Lower lobe of right lung (tissue), 2 donors: ENCODE data around the gene LRRC4. TPM values are rescaled to one million over a fixed set of nuclear protein-coding genes. Genes with fewer than 3 reads are reported as not detected.

Experiments used
- ATAC-seq, 2 donors: fragments of 200-7000 bp; cut with Tn5 transposase; one replicate each; pipeline ENCODE4 v1.9.1; 2020 to 2022; ENCODE audit warnings: mild to moderate bottlenecking in 2 of 2, moderate library complexity in 2 of 2
- DNase-seq: peaks from one replicate; pipeline ENCODE4 v3.0.0-alpha.2; 2020
- H3K27ac ChIP-seq: fragments of 200-600 bp; one replicate; pipeline ENCODE4 v1.8.0; 2022
- H3K27me3 ChIP-seq: fragments of 200-600 bp; one replicate; pipeline ENCODE4 v1.8.0; 2022; ENCODE audit warnings: low read depth
- H3K36me3 ChIP-seq: fragments of 200-600 bp; one replicate; pipeline ENCODE4 v1.8.0; 2022; ENCODE audit warnings: mild to moderate bottlenecking
- H3K4me1 ChIP-seq: fragments of 200-600 bp; one replicate; pipeline ENCODE4 v1.8.0; 2022
- H3K4me3 ChIP-seq: fragments of 200-600 bp; one replicate; pipeline ENCODE4 v1.8.0; 2022; ENCODE audit warnings: mild to moderate bottlenecking
- H3K9me3 ChIP-seq: fragments of 200-600 bp; one replicate; pipeline ENCODE4 v1.8.0; 2022
- intact Hi-C: fragments of 100-400 bp; cut with DNase I; formaldehyde crosslinking; loops from one replicate; pipeline ENCODE4 v1.11.0; 2022
- total RNA-seq: library from RNA; stranded (reverse); fragmentation: NEBNext Ultra II Directional; extraction: Animal tissue kit (Norgen Biotek cat#: 25700); gene quantifications from one replicate; pipeline ENCODE4 v1.2.1, GENCODE V29; 2021
- TF ChIP-seq, protein P1 (sequence below): fragments of 200-600 bp; IDR thresholded peaks from one replicate; pipeline ENCODE4 v1.8.0; 2022; ENCODE audit warnings: antibody characterized with exemption, mild to moderate bottlenecking
- donor health status: DM: no; HTN: yes; CAD: no; lungs with severe emphysema.

Gene LRRC4
- total RNA-seq, 1 donor from 2014 or later, result 12.8 TPM

DNA sequence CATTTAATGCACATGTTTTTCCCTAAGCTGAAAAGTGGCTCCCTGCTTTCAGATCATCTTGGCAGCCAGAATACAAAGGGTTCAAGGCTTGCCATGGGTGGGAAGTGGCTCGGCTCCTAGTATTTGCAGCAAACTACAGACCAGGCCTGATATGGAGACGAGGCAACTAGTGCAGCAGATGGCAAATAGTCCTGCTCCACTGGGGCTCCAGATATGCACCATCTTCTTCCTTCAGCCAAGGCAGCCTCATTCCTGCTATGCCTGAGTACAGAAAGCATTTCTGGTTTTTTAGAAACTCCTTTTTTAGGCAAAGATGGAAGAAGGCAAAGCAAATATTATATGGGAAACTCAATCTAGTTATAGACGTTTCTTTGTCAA, 23.9 kb downstream of the LRRC4 start:
- TF ChIP-seq, protein P1, sequence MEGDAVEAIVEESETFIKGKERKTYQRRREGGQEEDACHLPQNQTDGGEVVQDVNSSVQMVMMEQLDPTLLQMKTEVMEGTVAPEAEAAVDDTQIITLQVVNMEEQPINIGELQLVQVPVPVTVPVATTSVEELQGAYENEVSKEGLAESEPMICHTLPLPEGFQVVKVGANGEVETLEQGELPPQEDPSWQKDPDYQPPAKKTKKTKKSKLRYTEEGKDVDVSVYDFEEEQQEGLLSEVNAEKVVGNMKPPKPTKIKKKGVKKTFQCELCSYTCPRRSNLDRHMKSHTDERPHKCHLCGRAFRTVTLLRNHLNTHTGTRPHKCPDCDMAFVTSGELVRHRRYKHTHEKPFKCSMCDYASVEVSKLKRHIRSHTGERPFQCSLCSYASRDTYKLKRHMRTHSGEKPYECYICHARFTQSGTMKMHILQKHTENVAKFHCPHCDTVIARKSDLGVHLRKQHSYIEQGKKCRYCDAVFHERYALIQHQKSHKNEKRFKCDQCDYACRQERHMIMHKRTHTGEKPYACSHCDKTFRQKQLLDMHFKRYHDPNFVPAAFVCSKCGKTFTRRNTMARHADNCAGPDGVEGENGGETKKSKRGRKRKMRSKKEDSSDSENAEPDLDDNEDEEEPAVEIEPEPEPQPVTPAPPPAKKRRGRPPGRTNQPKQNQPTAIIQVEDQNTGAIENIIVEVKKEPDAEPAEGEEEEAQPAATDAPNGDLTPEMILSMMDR, result no peak
- Histone ChIP-seq H3K4me3 (no peak overlapping the region), H3K27me3 (no peaks in the 10 kb centered on the region), H3K36me3 (peaks cover 4% of the 10 kb centered on the region), H3K9me3 (no peaks in the 10 kb centered on the region), H3K4me1 (peaks cover 14% of the 10 kb centered on the region), H3K27ac (no peak overlapping the region)
- no peak for DNase-seq
- ATAC-seq, result no peak
- intact Hi-C loops, result no loop called here

- Histone ChIP-seq H3K9me3 (no peaks in the 10 kb centered on the region), H3K36me3 (peaks cover 4% of the 10 kb centered on the region), H3K4me3 (no peak overlapping the region), H3K27me3 (no peaks in the 10 kb centered on the region), H3K4me1 (peaks cover 14% of the 10 kb centered on the region), H3K27ac (no peak overlapping the region)
- intact Hi-C loops, result no loop called here
- TF ChIP-seq, protein P1, result no peak
- no peak for DNase-seq
- peak; percentile 45 to 76 for ATAC-seq
These were observed 24.5 kb downstream of the LRRC4 start for GRCh38 chr7:128006550-128007302.

DNA sequence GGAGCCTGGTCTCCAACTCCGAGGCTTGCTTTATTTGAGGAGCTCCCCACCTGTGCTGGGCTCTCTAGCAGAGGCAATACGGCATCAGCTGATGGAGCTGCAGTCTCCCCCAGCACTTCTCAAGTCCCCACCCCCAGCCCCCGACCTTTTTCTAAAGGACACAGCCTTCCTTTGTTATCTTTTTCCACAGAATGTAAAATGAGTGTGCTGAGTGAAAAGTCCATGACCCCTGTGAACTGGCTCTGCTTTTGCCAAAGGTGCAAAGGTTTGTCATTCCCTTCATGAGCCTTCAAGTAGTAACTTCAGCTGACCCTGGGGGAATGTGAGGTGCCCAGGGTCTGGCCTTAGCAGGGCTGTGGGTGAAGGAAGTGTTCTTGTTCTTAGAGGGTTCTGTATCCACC, 25.5 kb downstream of the LRRC4 start:
- H3K9me3 ChIP-seq, result no peaks in the 10 kb centered on the region
- no peaks in the 10 kb centered on the region for H3K27me3 ChIP-seq
- DNase-seq (no peak), ATAC-seq (no peak)
- no peak overlapping the region for H3K4me3 ChIP-seq
- peaks cover 4% of the 10 kb centered on the region for H3K36me3 ChIP-seq
- intact Hi-C loops, result no loop called here
- H3K27ac ChIP-seq, result no peak overlapping the region
- H3K4me1 ChIP-seq, result peaks cover 22% of the 10 kb centered on the region
- TF ChIP-seq, protein P1, result no peak

GRCh38 chr7:128005117-128005516, 26.1 kb downstream of the LRRC4 start:
- Histone ChIP-seq H3K9me3 (no peaks in the 10 kb centered on the region), H3K27ac (no peak overlapping the region), H3K4me1 (peaks cover 28% of the 10 kb centered on the region), H3K36me3 (peaks cover 4% of the 10 kb centered on the region), H3K4me3 (no peak overlapping the region), H3K27me3 (no peaks in the 10 kb centered on the region)
- intact Hi-C loops, result no loop called here
- DNase-seq, result no peak
- no peak for ATAC-seq
- TF ChIP-seq, protein P1, result no peak

DNA sequence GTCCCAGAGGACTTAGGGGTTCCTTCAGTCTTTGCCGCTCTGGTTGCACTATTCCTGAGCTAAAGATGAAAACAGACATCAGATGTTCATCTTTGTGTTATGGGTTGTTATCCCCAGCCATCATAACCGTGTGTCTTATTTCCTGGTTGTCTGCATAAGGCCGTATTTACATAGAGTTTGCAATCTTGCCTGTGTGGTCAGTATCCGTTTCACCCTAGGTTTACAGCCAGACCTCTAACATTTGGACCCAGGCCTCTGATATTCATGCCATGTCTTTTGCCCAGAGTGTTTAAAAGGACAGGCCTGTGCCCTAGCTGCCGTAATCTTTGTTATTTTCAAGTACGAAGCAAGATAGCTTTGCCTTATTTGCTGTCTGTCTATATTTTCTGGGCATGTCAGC, 26.6 kb downstream of the LRRC4 start:
- no peak for ATAC-seq
- Histone ChIP-seq H3K9me3 (no peaks in the 10 kb centered on the region), H3K4me3 (no peak overlapping the region), H3K36me3 (peaks cover 4% of the 10 kb centered on the region), H3K27ac (no peak overlapping the region), H3K4me1 (peaks cover 33% of the 10 kb centered on the region), H3K27me3 (no peaks in the 10 kb centered on the region)
- TF ChIP-seq, protein P1, result no peak
- intact Hi-C loops, result no loop called here
- DNase-seq, result no peak
